H54 (cell line): ENCODE data around the gene ST3GAL4.
"Not testable (repeated sequence)": the region's sequence is repeated elsewhere in the genome, so short reads cannot be mapped to it uniquely, and the experiment has no call there.

ENCODE experiments used
- DNase-seq: peaks from one replicate; pipeline ENCODE4 v3.0.0; 2011; ENCODE audit warnings: low spot score, mixed read lengths; ENCODE audit not compliant: insufficient read length
- FAIRE-seq: peaks from 3 replicates; lab custom pipeline; 2011; peaks lifted over from hg19 to GRCh38; lab: Jason Lieb, UNC
- POLR2A ChIP-seq: IDR thresholded peaks from 2 replicates; pipeline ENCODE4 v1.6.1; 2011; ENCODE audit warnings: low read depth, mild to moderate bottlenecking, low read length

ST3GAL4 gene

DNA sequence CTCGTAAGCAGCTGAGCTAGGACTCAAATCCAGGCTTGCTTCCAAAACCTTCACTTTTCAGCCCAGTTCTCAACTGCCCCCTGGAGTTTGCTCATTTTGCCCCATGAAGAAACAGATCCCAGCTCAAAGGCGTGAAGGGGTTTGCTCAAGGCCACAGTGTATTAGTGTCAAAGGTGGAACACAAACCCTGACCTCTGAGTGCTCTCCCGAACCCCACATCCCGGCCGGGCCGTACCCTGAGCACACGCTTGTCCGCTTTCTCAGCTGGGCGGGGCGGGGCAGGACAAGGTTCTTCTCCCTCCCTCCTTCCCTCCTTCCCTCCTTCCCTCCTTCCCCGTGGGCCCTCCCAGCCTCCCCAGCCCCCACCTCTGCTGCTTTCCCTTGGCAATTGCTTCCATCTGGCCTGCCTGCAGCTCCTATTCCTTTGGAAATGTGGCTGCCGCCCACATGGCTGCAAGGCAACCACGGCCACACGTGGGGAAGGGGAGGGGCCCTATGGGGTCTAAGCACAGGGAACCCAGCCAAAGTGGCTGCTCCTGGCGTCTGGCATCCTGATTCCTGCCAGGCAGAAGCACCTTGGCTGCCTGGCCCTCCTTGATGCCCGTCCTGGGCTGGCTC, 4.1 kb downstream of the ST3GAL4 start:
- FAIRE-seq (no peak), DNase-seq (no peak)
- no peak for TF ChIP-seq POLR2A

DNA sequence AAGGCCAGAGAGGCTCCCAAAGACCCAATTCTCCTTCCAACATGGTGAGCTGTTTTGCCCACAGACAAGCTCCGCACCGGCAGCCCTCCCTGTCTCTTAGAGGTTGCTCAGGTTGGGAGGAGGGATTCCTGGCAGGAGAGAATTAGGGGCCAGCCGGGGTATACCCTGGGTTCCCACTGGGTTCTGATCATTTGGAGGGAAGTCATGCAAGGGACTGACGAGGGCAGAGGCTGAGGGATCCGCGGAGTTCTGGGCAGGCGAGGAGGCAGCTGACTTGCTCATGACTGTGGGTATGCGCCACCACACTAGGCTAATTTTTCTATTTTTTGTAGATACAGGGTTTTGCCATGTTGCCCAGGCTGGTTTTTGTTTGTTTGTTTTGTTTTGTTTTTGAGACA, 4.6 kb downstream of the ST3GAL4 start:
- FAIRE-seq (no peak), DNase-seq (no peak)
- TF ChIP-seq POLR2A: no peak

DNA sequence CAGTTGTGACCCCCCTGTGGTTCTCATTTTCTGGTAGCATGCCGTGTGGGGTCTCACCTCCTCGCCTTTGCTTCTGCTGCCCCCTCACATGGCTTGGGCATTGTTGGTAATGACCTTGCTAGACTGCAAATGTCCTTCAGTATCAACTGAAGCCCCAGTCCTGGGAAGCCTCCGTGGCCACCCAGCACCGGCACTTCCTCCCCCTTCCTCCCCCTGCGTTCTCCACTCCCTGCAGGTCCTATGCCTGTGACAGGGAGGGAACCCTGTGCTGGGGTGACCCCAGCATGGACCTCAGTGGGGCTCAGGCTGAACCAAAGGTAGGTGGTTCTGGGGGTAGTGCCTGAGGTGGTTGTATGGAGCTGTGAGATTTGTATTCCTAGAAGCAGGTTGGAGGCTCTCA, 5.9 kb downstream of the ST3GAL4 start:
- no peak for FAIRE-seq
- no peak for DNase-seq
- no peak for TF ChIP-seq POLR2A

DNA sequence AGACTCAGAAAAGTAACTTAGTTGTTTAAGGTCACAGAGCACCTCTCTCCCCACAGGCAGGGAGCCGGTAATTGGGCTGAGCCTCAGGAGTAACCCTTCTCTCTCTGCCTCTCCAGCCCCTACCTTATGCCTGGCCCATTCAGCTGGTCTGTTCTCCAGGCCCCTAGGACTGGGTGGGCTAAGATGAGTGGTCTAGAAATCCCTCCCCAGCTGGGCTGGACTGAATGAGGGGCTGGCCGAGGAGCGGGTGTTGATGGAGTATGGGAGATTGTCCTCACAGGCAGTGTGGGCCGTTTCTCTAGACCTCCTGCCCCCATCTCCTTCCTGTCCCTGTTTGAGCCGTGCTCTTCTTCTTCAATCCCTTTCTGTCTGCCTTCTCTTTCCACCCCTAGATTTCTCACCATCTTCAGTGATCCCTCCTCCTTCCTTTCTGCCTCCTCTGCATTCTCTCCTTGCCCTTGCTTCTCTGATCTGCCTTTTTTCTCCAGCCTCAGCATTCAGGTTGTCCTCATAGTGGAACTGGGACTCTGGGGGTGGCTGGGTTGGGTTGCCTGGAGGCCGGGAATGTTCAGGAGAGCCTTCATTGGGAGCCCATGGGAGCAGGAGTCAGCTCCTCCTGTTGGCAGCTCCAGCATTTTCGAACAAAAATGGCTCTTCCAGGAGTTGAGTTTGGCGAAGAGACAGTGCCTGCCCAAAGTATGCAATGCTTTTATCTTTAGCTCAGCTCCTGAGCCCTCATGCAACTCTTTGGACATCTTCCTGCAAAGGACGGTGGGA, 7.6 kb downstream of the ST3GAL4 start:
- DNase-seq (no peak), FAIRE-seq (no peak)
- TF ChIP-seq POLR2A: no peak

DNA sequence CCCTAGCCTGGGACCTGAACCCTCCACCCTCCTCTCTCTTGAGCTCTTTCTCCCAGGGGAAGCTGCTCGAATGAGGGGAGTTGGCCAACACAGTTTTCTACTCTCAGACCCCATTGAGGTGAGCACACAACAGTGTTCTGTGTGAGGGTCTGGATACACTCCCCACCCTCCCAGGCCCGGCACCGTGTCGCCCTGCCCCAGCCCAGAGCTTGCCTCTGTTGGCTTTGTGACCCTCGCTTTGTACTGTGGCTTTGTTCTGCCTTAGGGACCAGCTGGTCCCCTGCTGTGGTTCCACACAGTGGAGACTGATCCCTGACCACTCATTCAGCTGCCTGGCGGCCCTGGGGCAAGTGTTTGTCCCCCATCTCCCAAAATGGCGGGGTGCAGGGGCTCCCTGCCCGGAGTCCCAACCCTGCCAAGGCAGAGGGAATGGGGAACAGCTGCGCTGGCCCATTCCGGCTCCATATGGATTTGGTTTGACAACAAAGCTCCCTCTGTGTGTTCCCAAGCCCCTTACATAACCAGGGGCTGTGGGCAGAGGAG, 8.3 kb downstream of the ST3GAL4 start:
- no peak for DNase-seq
- TF ChIP-seq POLR2A: no peak
- FAIRE-seq: no peak

DNA sequence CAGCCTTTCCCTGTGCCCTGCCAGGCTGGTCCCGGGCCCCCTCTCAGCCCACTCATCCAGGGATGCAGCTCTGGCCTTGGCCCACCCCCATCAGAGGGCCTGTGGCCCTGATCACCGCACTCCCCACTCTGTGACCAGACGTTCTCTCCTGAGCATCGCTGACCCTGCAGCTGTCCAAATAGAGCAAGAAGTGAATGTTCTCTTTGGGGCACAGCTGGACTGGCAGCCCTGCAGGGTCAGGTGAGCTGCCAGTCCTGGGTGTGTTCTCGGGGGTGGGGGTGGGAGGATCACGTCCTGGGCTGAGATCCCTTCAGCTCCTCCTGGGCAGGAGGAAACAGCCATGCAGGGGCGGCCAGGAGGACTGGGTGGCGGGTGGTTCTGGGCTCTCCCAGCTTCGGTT, 9.2 kb downstream of the ST3GAL4 start:
- DNase-seq, FAIRE-seq: not testable (repeated sequence)

DNA sequence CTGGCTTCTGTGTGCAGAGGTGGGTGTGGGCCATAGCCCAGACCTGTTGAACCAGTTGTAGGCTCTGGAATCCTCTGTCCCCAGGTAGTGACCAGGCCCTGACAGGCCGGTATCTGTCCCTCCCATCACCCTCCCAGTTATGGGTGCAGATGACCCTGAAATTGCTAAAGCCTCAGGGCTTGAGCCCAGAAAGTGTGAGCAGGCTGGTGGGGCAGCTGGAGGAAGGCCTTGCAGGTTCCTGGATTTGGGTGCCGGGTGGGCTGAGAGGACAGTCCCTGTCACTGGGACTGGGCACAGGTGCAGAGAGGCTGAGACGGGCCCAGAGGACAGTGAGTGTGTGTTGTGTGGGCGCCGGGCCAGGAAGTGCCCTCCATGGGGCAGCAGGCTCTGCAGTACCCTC, 10.0 kb downstream of the ST3GAL4 start:
- DNase-seq, FAIRE-seq: not testable (repeated sequence)

DNA sequence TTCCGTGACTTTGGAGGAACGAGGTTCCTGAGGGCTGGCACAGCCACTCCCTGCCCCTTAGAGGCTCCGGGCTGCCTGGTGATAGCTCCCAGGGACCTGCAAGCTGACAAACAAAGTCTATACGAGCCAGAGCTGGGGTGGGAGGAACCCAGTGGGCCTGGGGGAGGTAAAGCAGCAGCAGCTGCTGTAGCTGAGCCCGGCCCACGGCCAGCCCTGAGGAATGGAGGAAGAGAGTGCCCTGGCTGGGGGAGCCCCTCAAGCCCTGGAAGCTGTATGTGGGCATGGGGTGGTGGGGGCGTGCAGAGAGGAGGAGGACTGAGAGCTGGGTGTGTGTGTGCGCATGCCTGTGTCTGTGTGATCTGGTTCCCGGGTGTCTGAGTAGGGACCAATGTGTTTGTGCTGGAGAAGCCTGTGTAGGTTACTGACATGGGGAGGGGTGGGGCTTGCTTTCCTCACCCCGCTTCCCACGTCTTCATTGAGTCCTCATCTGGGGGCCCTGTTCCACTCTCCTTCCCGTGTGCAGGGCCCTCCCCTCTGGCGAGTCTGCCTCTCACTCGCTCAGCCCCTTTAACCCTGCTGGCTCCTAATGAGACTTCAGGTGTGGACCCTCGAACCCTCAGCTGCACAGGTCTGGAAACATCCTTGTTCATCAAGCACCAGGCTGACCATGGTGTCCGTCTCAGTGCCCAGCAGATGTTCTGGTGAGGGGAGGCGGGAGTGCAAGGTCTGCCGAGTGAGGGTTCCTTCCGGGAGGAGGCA, 10.8 kb downstream of the ST3GAL4 start:
- DNase-seq (no peak), FAIRE-seq (no peak)
- TF ChIP-seq POLR2A: no peak

DNA sequence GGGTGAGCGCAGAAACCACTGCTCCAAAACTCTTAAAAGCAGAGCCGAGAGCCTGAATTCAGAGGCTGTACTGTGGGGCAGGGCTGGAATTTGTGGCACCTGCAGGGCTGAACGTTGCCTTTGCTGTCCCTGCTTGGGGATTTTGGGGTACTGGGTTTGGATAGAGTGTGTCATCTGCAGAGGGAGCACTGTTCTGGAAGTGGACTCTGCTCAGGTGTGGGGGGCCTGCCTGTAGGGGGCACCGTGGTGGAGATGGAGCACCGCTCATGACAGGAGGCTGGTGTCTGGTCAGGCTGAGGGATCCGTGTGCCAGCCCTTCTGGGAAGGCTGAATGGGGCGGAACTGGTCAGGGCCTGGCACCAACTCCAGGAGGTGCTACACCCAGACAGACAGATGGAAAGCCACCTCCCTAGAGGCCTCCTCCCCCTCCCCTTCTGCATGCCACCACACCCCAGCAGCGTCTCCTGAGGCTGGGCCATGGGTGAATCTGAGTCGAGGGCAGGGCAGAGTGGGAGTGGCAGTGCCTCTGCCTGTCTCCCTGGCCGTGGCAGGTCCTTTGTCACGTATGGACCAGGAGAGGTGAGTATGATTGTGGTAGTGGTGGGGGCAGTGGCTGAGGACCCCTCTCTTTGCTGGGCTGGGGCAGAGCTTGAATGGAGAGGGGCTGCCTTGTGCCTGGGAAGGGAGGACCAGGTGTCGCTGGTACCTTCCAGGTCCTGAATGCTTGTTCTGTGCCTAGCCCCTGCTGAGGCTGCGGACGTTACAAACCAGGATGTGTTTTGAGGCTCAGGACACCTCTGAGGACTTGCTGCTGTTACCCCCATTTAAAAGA, 11.6 kb downstream of the ST3GAL4 start:
- FAIRE-seq, DNase-seq: not testable (repeated sequence)

DNA sequence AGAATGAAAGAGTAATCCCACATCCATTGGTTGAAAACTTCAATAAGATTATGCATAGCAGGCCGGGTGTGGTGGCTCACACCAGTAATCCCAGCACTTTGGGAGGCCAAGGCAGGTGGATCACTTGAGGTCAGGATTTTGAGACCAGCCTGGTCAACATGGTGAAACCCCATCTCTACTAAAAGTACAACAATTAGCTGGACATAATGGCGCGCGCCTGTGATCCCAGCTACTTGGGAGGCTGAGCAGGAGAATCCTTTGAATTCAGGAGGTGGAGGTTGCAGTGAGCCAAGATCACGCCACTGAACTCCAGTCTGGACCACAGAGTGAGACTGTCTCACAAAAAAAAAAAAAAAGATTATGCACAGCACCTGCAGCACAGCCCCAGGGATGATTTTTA, 12.3 kb downstream of the ST3GAL4 start:
- not testable (repeated sequence) for DNase-seq, FAIRE-seq

DNA sequence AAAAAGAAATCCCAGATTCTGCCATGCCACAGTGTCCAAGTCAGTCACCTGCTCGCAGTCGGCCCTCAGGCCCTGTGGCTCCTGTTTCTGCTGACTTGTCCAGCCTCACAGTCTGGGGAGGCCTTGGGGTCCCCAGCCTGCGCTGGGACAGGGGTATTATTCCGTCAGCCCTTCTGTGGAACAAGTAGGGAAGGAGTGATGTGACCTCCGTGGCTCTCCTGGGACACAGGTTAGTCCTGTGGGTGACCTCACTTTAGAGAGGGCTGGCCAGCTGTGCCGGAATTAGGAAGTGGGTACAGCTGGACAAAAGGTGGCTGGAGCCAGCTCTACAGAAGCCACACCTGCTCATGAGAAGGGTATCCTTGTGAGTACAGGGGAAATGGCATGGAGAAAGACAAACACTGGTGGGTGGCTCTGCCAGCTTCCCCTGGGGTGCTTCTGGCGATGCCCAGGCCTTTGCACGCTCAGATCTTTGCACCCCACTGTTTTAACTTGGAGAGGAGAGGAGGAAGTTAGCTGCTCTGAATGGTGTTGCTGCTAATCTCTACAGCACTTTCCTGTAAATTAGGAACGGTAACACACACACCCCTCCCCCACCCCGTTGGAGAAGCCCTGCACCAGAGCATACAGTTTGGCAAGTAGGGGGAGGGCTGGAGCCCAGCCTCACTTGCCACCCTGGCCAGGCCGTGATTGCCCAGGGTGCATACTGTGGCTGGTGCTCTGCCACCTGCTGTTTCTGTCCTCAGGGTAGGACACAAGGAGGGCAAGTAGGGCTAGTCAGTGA, 13.0 kb downstream of the ST3GAL4 start:
- not testable (repeated sequence) for FAIRE-seq, DNase-seq

DNA sequence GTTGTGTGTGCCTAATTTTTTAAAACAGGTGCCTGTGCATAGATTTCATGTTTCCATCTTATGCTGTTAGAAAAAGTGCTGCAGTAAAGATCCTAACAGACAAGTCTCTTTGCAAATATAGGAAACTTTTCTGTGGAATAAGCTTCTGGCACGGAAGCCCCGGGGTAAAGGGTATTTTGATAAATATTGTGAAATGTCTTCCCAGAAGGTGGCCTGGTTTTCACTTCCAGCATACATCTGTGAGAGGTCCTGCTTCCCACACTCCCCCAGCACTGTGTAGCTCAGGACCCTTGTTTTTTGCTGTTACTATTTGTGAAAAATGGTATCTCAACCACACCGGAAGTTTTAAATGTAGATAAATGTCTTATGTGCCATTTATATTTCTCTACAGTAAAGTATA, 14.5 kb downstream of the ST3GAL4 start:
- DNase-seq: no peak
- no peak for TF ChIP-seq POLR2A

DNA sequence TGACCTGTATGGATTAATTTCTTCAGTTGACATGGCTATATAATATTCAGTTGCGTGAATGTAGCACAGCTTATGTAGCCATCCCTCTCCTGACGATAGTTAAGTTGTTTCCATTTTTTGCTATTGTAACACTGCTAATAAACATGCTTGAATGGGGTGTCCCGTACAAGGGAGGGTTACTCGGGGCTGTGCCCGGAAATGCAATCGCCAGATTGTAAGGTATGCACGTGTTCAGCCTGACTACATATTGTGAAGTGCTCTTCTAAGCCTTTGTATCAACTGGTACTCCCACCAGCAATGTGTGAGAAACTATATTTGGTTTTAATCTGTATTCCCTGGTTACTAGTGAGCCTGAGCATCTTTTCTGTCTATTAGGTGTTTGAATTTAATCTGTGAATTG, 16.1 kb downstream of the ST3GAL4 start:
- TF ChIP-seq POLR2A: no peak
- no peak for FAIRE-seq
- DNase-seq: no peak

More for the DNA sequence above, 14.5 kb downstream of the ST3GAL4 start:
- FAIRE-seq: no peak

DNA sequence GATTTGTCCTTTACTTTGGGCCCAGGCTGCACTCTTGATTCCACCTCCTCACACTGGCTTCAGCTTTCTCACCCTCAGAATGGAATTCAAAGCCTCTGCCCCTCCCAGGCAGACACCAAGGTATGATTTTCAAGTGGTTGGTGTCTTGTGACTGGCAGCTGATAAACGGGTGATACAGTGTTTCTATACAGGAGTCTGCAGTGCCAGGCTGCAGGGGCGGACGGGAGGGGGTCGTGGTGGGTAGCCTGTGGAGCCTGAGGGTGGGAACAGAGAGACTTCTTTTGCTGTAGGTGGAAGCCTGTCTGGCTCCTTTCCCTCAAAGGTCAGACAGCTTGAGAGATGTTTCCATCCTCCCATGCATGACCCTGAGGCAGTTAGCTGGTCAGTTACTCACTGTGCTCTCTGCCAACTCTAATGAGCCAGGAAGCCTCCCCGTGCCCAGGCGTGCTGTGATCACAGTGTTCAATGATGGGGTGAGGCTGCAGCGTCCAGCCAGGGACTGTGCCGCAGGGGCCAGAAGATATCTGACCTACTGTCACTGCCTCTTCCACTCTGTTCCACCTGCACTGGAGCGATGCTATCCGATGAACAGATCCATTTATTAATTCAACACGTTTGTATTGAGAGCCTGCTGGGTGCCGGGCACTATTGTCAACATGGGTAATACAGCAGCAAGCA, 18.0 kb downstream of the ST3GAL4 start:
- FAIRE-seq: peak; percentile 99
- not testable (repeated sequence) for DNase-seq

DNA sequence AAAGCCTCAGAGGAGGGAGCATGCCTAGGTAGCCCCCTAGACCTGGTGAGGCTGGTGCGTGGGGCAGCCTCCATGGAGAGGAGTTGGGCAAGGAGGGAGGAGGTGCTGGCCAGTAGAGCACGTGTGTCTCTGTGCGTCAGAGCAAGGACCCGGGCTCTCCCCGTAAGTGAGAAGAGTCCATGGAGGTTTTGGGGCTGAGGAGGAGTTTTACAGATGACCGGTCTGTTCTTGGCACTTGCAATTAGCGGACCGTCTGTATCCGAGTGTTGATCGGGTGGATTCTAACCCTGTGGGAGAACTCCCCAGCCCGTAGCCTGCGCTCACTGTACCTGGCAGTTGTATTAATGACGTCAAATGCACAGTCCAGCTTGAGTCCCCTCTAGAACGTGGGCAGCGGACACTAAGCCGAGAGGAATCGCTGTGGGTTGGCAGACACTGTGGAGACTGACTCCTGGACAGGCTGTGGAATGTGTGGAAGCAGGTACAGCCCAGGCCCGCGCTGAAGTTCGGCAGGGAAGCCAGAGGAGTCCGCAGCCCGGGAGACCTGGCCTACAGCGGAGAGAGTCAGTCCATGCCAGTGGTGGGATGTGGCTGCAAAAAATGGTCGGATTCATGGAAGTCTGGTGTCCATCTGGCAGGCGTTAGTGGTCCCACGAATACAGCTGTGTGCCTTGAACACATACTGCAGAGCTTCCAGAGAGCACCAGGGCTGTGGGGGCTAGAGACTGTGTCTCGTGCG, 19.2 kb downstream of the ST3GAL4 start:
- DNase-seq, FAIRE-seq: not testable (repeated sequence)
